C4-2B (cell line): Measurements from ENCODE around the gene AMBP.

Experiments
- CTCF ChIP-seq: fragments of 450-650 bp; conservative IDR thresholded peaks from 2 replicates; pipeline ENCODE4 v1.5.1; 2017; ENCODE audit warnings: mild to moderate bottlenecking
- ZFX ChIP-seq: fragments of 450-650 bp; IDR thresholded peaks from 2 replicates; pipeline ENCODE4 v1.6.1; 2017

- TF ChIP-seq CTCF (no peak), ZFX (no peak)
Observed at GRCh38 chr9:114093761-114094505, 15.8 kb upstream of the AMBP start.
